ENCODE measurements around the gene SPAG6. TPM values are rescaled to one million over a fixed set of nuclear protein-coding genes. Genes with fewer than 3 reads are reported as not detected.

SPAG6 gene
- total RNA-seq, 4 donors from 2014 or later: not detected

- peaks cover 0 to 50% (median 35%) of the 10 kb centered on the region in 4 donors for H3K4me1 ChIP-seq
- no peak for DNase-seq (ENCODE audit: low spot score in 2 of 2)
- H3K27me3 ChIP-seq: peaks cover 28 to 75% of the 10 kb centered on the region in 2 donors
- TF ChIP-seq CTCF (IDR thresholded peaks at IDR 0.05) (no peak), EP300 (IDR thresholded peaks at IDR 0.05) (peak in 1 of 2 donors; percentile 53)
- no peak overlapping the region for H3K27ac ChIP-seq
- H3K36me3 ChIP-seq: no peaks in the 10 kb centered on the region
- WGBS, 2 donors: 20 to 23% methylated on average over 9 of the region's 9 CpGs
- peaks cover 0 to 5% (median 0%) of the 10 kb centered on the region in 4 donors for H3K9me3 ChIP-seq
- no peak overlapping the region for H3K4me3 ChIP-seq
Observed at GRCh38 chr10:22338185-22338900, 7.0 kb upstream of the SPAG6 start.

- TF ChIP-seq POLR2A (IDR thresholded peaks at IDR 0.05) (no peak), CTCF (IDR thresholded peaks at IDR 0.05) (no peak), EP300 (IDR thresholded peaks at IDR 0.05) (no peak)
- H3K36me3 ChIP-seq: no peaks in the 10 kb centered on the region
- H3K27me3 ChIP-seq: peaks cover 31 to 81% of the 10 kb centered on the region in 2 donors
- no peak overlapping the region for H3K27ac ChIP-seq
- H3K4me3 ChIP-seq: no peak overlapping the region
- peaks cover 0 to 5% (median 0%) of the 10 kb centered on the region in 4 donors for H3K9me3 ChIP-seq
- DNase-seq (ENCODE audit: low spot score in 2 of 2): no peak
- peaks cover 0 to 47% (median 35%) of the 10 kb centered on the region in 4 donors for H3K4me1 ChIP-seq
Observed at GRCh38 chr10:22338931-22339330, 6.4 kb upstream of the SPAG6 start.

- Histone ChIP-seq H3K27ac (peak overlapping the region; percentile 94 to 97 (median 95)), H3K36me3 (no peaks in the 10 kb centered on the region), H3K9me3 (no peaks in the 10 kb centered on the region), H3K4me3 (peak overlapping the region; percentile 72 to 96 (median 84)), H3K27me3 (peaks cover 34 to 84% of the 10 kb centered on the region in 2 donors), H3K4me1 (peaks cover 0 to 38% (median 27%) of the 10 kb centered on the region in 4 donors)
- TF ChIP-seq POLR2A (IDR thresholded peaks at IDR 0.05) (no peak), CTCF (IDR thresholded peaks at IDR 0.05) (no peak), EP300 (IDR thresholded peaks at IDR 0.05) (no peak)
- no peak for DNase-seq (ENCODE audit: low spot score in 2 of 2)
- 1 to 3% methylated on average over 13 of the region's 13 CpGs for WGBS, 2 donors
Observed at GRCh38 chr10:22339761-22340328, 5.5 kb upstream of the SPAG6 start.

GRCh38 chr10:22340329-22341189, 4.7 kb upstream of the SPAG6 start:
- Histone ChIP-seq H3K4me1 (peaks cover 0 to 37% (median 20%) of the 10 kb centered on the region in 4 donors), H3K36me3 (no peaks in the 10 kb centered on the region), H3K4me3 (peak overlapping the region; percentile 72 to 96 (median 84)), H3K9me3 (no peaks in the 10 kb centered on the region), H3K27ac (peak overlapping the region; percentile 94 to 97 (median 95)), H3K27me3 (peaks cover 34 to 84% of the 10 kb centered on the region in 2 donors)
- 0% methylated on average over 39 to 70 of the region's 98 CpGs for WGBS, 2 donors
- peak in 1 of 2 donors; percentile 60 for DNase-seq (ENCODE audit: low spot score in 2 of 2)
- TF ChIP-seq POLR2A (IDR thresholded peaks at IDR 0.05): peak in 1 of 2 donors; percentile 57
- TF ChIP-seq EP300 (IDR thresholded peaks at IDR 0.05): peak; percentile 69 to 89
- peak in 1 of 5 experiments; percentile 18 for TF ChIP-seq CTCF (IDR thresholded peaks at IDR 0.05)

Measured in tibial nerve (tissue), 4 donors.